SK-N-SH (cell line): Measurements from ENCODE around the gene CTDP1. TPM values are rescaled to one million over a fixed set of nuclear protein-coding genes. Genes with fewer than 3 reads are reported as not detected.

Source experiments
- CTCF ChIA-PET: fragments of 300-600, 350-600 bp; formaldehyde crosslinking; extraction: SDS; loops from one replicate; lab custom pipeline; 2021; lab: Yijun Ruan, JAX
- POLR2A ChIA-PET: fragments of 350-600 bp; sonication (Branson Sonifier 250); formaldehyde crosslinking; extraction: SDS; loops from one replicate; lab custom pipeline; 2020; ENCODE audit warnings: antibody characterized with exemption, inconsistent platforms; lab: Yijun Ruan, JAX
- DNase-seq: peaks from one replicate; pipeline ENCODE4 v3.0.0; 2012
- H2AFZ ChIP-seq: fragments of 200-600 bp; sonication (generic); 2 replicates; pipeline ENCODE4 v1.8.1; 2016; ENCODE audit warnings: antibody characterized with exemption, mild to moderate bottlenecking, low read depth
- H3F3A ChIP-seq: fragments of 200-600 bp; sonication (generic); replicated peaks from 2 replicates; pipeline ENCODE3; 2016; ENCODE audit warnings: antibody characterized with exemption, mild to moderate bottlenecking; ENCODE audit not compliant: insufficient read depth
- H3K27ac ChIP-seq, 2 experiments: fragments of 200-500 bp in 1 of 2; fragments of 200-600 bp in 1 of 2; sonication (Bioruptor generic) in 1 of 2; sonication (generic), shearing (Covaris generic) in 1 of 2; 2 replicates each; pipeline versions ENCODE4 v1.5.1 to v1.6.1; 2014 to 2016; ENCODE audit warnings: low read depth in 2 of 2, inconsistent platforms in 1 of 2, low read length in 1 of 2, mild to moderate bottlenecking in 1 of 2, mixed read lengths in 1 of 2
- H3K27me3 ChIP-seq: fragments of 200-600 bp; sonication (generic), shearing (Covaris generic); 2 replicates; pipeline ENCODE4 v1.6.1; 2016; ENCODE audit warnings: mixed run types; ENCODE audit not compliant: insufficient read depth
- H3K36me3 ChIP-seq, 2 experiments: fragments of 200-500 bp in 1 of 2; fragments of 200-600 bp in 1 of 2; sonication (Bioruptor generic) in 1 of 2; sonication (generic) in 1 of 2; replicated peaks in 1 of 2; 2 replicates each; pipeline versions ENCODE3 to v1.5.1; 2014 to 2016; ENCODE audit warnings: low read length in 1 of 2, mild to moderate bottlenecking in 1 of 2; ENCODE audit not compliant: insufficient read depth in 2 of 2, control insufficient read depth in 1 of 2
- H3K4me1 ChIP-seq, 2 experiments: fragments of 200-500 bp in 1 of 2; fragments of 200-600 bp in 1 of 2; sonication (Bioruptor generic) in 1 of 2; sonication (generic), shearing (Covaris generic) in 1 of 2; 2 replicates each; pipeline versions ENCODE4 v1.5.1 to v1.6.1; 2014 to 2016; ENCODE audit warnings: low read depth in 1 of 2, low read length in 1 of 2, mixed run types in 1 of 2; ENCODE audit not compliant: insufficient read depth in 2 of 2, control insufficient read depth in 1 of 2
- H3K4me2 ChIP-seq: fragments of 200-600 bp; sonication (generic), shearing (Covaris generic); 2 replicates; pipeline ENCODE4 v1.6.1; 2017; ENCODE audit warnings: mixed run types
- H3K4me3 ChIP-seq, 2 experiments: fragments of 200-500 bp in 1 of 2; fragments of 200-600 bp in 1 of 2; sonication (Bioruptor generic) in 1 of 2; sonication (generic), shearing (Covaris generic) in 1 of 2; 2 replicates each; pipeline versions ENCODE4 v1.5.1 to v1.8.1; 2014 to 2016; ENCODE audit warnings: low read depth in 2 of 2, inconsistent platforms in 1 of 2, low read length in 1 of 2, mild to moderate bottlenecking in 1 of 2, mixed read lengths in 1 of 2, moderate library complexity in 1 of 2
- H3K79me2 ChIP-seq: fragments of 200-600 bp; sonication (generic); 2 replicates; pipeline ENCODE4 v1.8.1; 2017; ENCODE audit warnings: mild to moderate bottlenecking; ENCODE audit not compliant: insufficient read depth
- H3K9ac ChIP-seq: fragments of 200-600 bp; sonication (generic); 2 replicates; pipeline ENCODE4 v1.6.1; 2017; ENCODE audit warnings: mixed run types
- H3K9me2 ChIP-seq: fragments of 200-600 bp; sonication (generic); 2 replicates; pipeline ENCODE4 v1.6.1; 2017; ENCODE audit warnings: mixed run types
- H3K9me3 ChIP-seq: fragments of 200-600 bp; sonication (generic); 2 replicates; pipeline ENCODE4 v1.6.1; 2017; ENCODE audit warnings: mixed run types, mild to moderate bottlenecking, moderate library complexity
- H4K20me1 ChIP-seq: fragments of 200-600 bp; sonication (generic); 2 replicates; pipeline ENCODE4 v1.6.1; 2017; ENCODE audit warnings: mild to moderate bottlenecking, mixed run types; ENCODE audit not compliant: insufficient read depth
- GABPA ChIP-seq: IDR thresholded peaks from 2 replicates; pipeline ENCODE4 v1.4.0; 2012; ENCODE audit warnings: low read depth, mild to moderate bottlenecking
- MXI1 ChIP-seq: IDR thresholded peaks from 2 replicates; pipeline ENCODE4 v1.6.1; 2012; ENCODE audit warnings: mild to moderate bottlenecking, low read depth, low read length, improper control_type of control experiment
- NRF1 ChIP-seq: IDR thresholded peaks from 2 replicates; pipeline ENCODE4 v1.6.1; 2012; ENCODE audit warnings: low read depth, mild to moderate bottlenecking, low read length
- POLR2AphosphoS5 ChIP-seq: IDR thresholded peaks from 2 replicates; pipeline ENCODE4 v1.6.1; 2012; ENCODE audit warnings: low read depth, low read length
- RAD21 ChIP-seq: IDR thresholded peaks from 2 replicates; pipeline ENCODE4 v1.6.1; 2012; ENCODE audit warnings: mild to moderate bottlenecking, low read length
- RFX5 ChIP-seq: IDR thresholded peaks from 2 replicates; pipeline ENCODE4 v1.6.1; 2012; ENCODE audit warnings: mild to moderate bottlenecking, improper control_type of control experiment, low read length
- TAF1 ChIP-seq: IDR thresholded peaks from 2 replicates; pipeline ENCODE4 v1.6.1; 2012; ENCODE audit warnings: low read depth, mild to moderate bottlenecking, low read length, moderate library complexity, borderline replicate concordance
- YY1 ChIP-seq: IDR thresholded peaks from 2 replicates; pipeline ENCODE4 v1.4.0; 2012; ENCODE audit warnings: low read depth, mild to moderate bottlenecking
- WGBS: methylation state at CpG from one replicate; pipeline ENCODE4 v1.1.6; 2017; ENCODE audit warnings: low lambda C conversion rate; 5-methylcytosine and 5-hydroxymethylcytosine counted together
- polyA plus RNA-seq, 3 experiments: library from polyadenylated mRNA; depleted of rRNA; stranded (reverse); fragments of >200 nt; gene quantifications; 2 replicates each; pipeline ENCODE4 v1.2.3, GENCODE V29; 2012
- TF ChIP-seq, protein P1 (sequence below): IDR thresholded peaks from 2 replicates; pipeline ENCODE4 v1.4.0; 2012; ENCODE audit warnings: low read depth, borderline replicate concordance
- TF ChIP-seq, protein P2 (sequence below): fragments of 150-350 bp; IDR thresholded peaks from 2 replicates; pipeline ENCODE4 v1.6.1; 2017; ENCODE audit warnings: antibody characterized with exemption, low read length, low read depth, borderline replicate concordance
- TF ChIP-seq, protein P3 (sequence below): IDR thresholded peaks from 2 replicates; pipeline ENCODE4; 2012

The CTDP1 gene
- polyA plus RNA-seq, 1 of the 3 experiments (the other 2 are of a cell fraction) = 15.6 TPM

DNA sequence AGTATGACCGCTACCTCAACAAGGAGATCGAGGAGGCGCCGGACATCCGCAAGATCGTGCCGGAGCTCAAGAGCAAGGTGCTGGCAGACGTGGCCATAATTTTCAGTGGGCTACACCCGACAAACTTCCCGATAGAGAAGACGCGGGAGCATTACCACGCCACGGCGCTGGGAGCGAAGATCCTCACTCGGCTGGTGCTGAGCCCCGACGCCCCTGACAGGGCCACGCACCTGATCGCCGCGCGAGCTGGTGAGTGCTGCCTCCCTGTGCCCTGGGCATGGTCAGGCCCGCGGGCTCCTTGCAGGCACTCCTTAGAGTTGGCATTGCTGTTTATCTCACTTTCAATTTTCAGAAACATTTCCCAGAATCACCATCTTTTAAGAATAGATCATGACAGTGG, 35.7 kb downstream of the CTDP1 start:
- no peak overlapping the region for H3K4me3 ChIP-seq
- no peaks in the 10 kb centered on the region for H3K27me3 ChIP-seq
- H3F3A ChIP-seq = no peaks in the 10 kb centered on the region
- no peaks in the 10 kb centered on the region for H3K9me3 ChIP-seq
- no peak overlapping the region for H2AFZ ChIP-seq
- ChIA-PET POLR2A (no interaction called here), CTCF (no interaction called here)
- WGBS = 95% methylated on average over 18 of the region's 26 CpGs
- no peaks in the 10 kb centered on the region for H3K79me2 ChIP-seq
- no peak for TF ChIP-seq YY1
- no peak for TF ChIP-seq TAF1
- H4K20me1 ChIP-seq = no peaks in the 10 kb centered on the region
- H3K4me1 ChIP-seq = no peaks in the 10 kb centered on the region
- H3K36me3 ChIP-seq = peaks cover 17 to 61% of the 10 kb centered on the region in 2 experiments
- no peaks in the 10 kb centered on the region for H3K9me2 ChIP-seq
- no peak overlapping the region for H3K9ac ChIP-seq
- no peak for DNase-seq
- no peak overlapping the region for H3K4me2 ChIP-seq
- H3K27ac ChIP-seq = no peak overlapping the region

DNA sequence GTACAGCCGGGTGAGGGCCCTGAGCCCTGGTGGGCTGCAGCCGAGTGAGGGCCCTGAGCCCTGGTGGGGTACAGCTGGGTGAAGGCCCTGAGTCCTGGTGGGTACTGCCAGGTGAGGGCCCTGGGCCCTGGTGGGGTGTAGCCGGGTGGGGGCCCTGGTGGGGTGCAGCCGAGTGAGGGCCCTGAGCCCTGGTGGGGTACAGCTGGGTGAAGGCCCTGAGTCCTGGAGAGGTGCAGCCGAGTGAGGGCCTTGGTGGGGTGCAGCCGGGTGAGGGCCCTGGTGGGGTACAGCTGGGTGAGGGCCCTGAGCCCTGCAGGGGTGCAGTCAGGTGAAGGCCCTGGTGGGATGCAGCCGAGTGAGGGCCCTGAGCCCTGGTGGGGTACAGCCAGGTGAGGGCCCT, 37.5 kb downstream of the CTDP1 start:
- CTCF ChIA-PET = no interaction called here
- Histone ChIP-seq H3F3A (no peaks in the 10 kb centered on the region), H3K27me3 (no peaks in the 10 kb centered on the region), H3K4me1 (no peaks in the 10 kb centered on the region), H3K36me3 (peaks cover 17 to 63% of the 10 kb centered on the region in 2 experiments), H3K9ac (no peak overlapping the region), H3K4me2 (no peak overlapping the region), H3K9me2 (no peaks in the 10 kb centered on the region), H4K20me1 (0 out of 2 replicates have a peak, but pooled peaks cover 5% of the 10 kb centered on the region), H3K79me2 (peaks cover 4% of the 10 kb centered on the region; the same call in 1 of the 2 replicates), H3K27ac (no peak overlapping the region), H2AFZ (no peak overlapping the region), H3K9me3 (no peaks in the 10 kb centered on the region), H3K4me3 (no peak overlapping the region)
- POLR2A ChIA-PET = no interaction called here
- TF ChIP-seq, protein P1, sequence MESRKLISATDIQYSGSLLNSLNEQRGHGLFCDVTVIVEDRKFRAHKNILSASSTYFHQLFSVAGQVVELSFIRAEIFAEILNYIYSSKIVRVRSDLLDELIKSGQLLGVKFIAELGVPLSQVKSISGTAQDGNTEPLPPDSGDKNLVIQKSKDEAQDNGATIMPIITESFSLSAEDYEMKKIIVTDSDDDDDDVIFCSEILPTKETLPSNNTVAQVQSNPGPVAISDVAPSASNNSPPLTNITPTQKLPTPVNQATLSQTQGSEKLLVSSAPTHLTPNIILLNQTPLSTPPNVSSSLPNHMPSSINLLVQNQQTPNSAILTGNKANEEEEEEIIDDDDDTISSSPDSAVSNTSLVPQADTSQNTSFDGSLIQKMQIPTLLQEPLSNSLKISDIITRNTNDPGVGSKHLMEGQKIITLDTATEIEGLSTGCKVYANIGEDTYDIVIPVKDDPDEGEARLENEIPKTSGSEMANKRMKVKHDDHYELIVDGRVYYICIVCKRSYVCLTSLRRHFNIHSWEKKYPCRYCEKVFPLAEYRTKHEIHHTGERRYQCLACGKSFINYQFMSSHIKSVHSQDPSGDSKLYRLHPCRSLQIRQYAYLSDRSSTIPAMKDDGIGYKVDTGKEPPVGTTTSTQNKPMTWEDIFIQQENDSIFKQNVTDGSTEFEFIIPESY = no peak
- TF ChIP-seq MXI1 = no peak
- no peak for TF ChIP-seq NRF1
- TF ChIP-seq, protein P2, sequence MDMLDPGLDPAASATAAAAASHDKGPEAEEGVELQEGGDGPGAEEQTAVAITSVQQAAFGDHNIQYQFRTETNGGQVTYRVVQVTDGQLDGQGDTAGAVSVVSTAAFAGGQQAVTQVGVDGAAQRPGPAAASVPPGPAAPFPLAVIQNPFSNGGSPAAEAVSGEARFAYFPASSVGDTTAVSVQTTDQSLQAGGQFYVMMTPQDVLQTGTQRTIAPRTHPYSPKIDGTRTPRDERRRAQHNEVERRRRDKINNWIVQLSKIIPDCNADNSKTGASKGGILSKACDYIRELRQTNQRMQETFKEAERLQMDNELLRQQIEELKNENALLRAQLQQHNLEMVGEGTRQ = no peak
- no peak for TF ChIP-seq YY1
- TF ChIP-seq GABPA = no peak
- no peak for DNase-seq
- WGBS = 95% methylated on average over 4 of the region's 7 CpGs

DNA sequence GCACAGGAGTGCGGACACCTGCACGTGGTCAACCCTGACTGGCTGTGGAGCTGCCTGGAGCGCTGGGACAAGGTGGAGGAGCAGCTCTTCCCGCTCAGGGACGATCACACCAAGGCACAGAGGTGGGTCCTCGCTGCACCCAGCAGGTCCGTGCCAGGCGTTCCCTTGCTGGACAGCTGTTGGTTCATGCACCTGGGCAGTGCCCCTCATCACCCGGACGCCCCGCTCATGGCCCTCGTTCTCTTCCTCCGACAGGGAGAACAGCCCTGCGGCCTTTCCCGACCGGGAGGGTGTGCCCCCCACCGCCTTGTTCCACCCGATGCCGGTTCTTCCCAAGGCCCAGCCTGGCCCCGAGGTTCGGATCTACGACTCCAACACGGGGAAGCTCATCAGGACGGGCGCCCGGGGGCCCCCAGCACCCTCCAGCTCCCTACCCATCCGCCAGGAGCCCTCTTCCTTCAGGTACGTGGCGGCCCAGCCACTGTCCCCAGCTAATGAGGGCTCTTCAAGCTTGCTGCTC, 38.0 kb downstream of the CTDP1 start:
- Histone ChIP-seq H3K4me1 (no peaks in the 10 kb centered on the region), H3K9me3 (no peaks in the 10 kb centered on the region), H2AFZ (no peak overlapping the region), H3K4me2 (no peak overlapping the region), H3F3A (no peaks in the 10 kb centered on the region), H3K79me2 (peaks cover 4% of the 10 kb centered on the region; the same call in 1 of the 2 replicates), H3K4me3 (no peak overlapping the region), H3K9ac (no peak overlapping the region), H3K36me3 (peaks cover 13 to 61% of the 10 kb centered on the region in 2 experiments)
- POLR2A ChIA-PET = no interaction called here
- DNase-seq = no peak
- TF ChIP-seq POLR2AphosphoS5 (no peak), RAD21 (no peak), RFX5 (no peak)
- TF ChIP-seq, protein P3, sequence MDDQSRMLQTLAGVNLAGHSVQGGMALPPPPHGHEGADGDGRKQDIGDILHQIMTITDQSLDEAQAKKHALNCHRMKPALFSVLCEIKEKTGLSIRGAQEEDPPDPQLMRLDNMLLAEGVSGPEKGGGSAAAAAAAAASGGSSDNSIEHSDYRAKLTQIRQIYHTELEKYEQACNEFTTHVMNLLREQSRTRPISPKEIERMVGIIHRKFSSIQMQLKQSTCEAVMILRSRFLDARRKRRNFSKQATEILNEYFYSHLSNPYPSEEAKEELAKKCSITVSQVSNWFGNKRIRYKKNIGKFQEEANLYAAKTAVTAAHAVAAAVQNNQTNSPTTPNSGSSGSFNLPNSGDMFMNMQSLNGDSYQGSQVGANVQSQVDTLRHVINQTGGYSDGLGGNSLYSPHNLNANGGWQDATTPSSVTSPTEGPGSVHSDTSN = no peak
- TF ChIP-seq, all 33 proteins: peak for 0
- no peaks in the 10 kb centered on the region for H3K27me3 ChIP-seq
- no peaks in the 10 kb centered on the region for H3K9me2 ChIP-seq
- 99% methylated on average over 17 of the region's 29 CpGs for WGBS
- CTCF ChIA-PET = no interaction called here
- H3K27ac ChIP-seq = no peak overlapping the region
- 0 out of 2 replicates have a peak, but pooled peaks cover 5% of the 10 kb centered on the region for H4K20me1 ChIP-seq
